ENCODE results near the gene OLFML1. TPM values are rescaled to one million over a fixed set of nuclear protein-coding genes. Genes with fewer than 3 reads are reported as not detected.

Gene OLFML1
- total and polyA plus RNA-seq, 2 of the 13 experiments (the other 11 are each of a cell fraction or from before 2014, with no cell fraction given): 0.89 to 0.90 TPM

- TF ChIP-seq ZBTB25 (CRISPR knock-in tag; IDR thresholded peaks at IDR 0.05): no peak
- TF ChIP-seq XRCC5 (optimal IDR thresholded peaks at IDR 0.05; ENCODE audit: low read length): no peak
- TF ChIP-seq HOMEZ (CRISPR knock-in tag; IDR thresholded peaks at IDR 0.05; ENCODE audit: low read depth): no peak
- no peak for TF ChIP-seq SPEN (CRISPR knock-in tag; IDR thresholded peaks at IDR 0.05; ENCODE audit: low read depth)
- TF ChIP-seq FLYWCH1 (CRISPR knock-in tag; IDR thresholded peaks at IDR 0.05): no peak
- no peak for TF ChIP-seq MED8 (CRISPR knock-in tag; IDR thresholded peaks at IDR 0.05; ENCODE audit: insufficient replicate concordance)
Observed at GRCh38 chr11:7549681-7550080, 64.4 kb downstream of the OLFML1 start (continued).

GRCh38 chr11:7551571-7551970, 66.3 kb downstream of the OLFML1 start:
- 97% methylated on average over 1 of the region's 1 CpG for WGBS (ENCODE audit: low lambda C conversion rate)
- intact Hi-C loops (cut with micrococcal nuclease; ENCODE audit: unreplicated experiment): no loop called here
- Histone ChIP-seq H3K36me3 (replicated peaks in 1 of 2; ENCODE audit: control insufficient read depth in 1 of 2, insufficient read depth in 2 of 2, low read length in 2 of 2) (peaks cover 0 to 6% of the 10 kb centered on the region in 2 experiments; a peak in 1 of 5 replicates), H4K20me1 (ENCODE audit: insufficient read depth, low read length) (no peaks in the 10 kb centered on the region), H3K79me2 (ENCODE audit: insufficient read depth, low read length) (no peaks in the 10 kb centered on the region), H3K4me3 (replicated peaks in 1 of 3; ENCODE audit: insufficient read depth in 1 of 3, low read depth in 2 of 3, low read length in 3 of 3) (no peak overlapping the region), H3K27ac (ENCODE audit: extremely low read length, insufficient read depth, low read length) (no peak overlapping the region), H3K4me1 (ENCODE audit: insufficient read depth, low read length) (peaks cover 20% of the 10 kb centered on the region), H3K27me3 (ENCODE audit: control insufficient read depth in 1 of 2, insufficient read depth in 2 of 2, low read length in 2 of 2) (no peaks in the 10 kb centered on the region; a peak in 1 of 5 replicates), H3K9me3 (ENCODE audit: low read length) (no peaks in the 10 kb centered on the region), H2AFZ (ENCODE audit: low read length) (no peak overlapping the region), H3K9ac (ENCODE audit: insufficient read depth, low read depth, low read length) (no peak overlapping the region), H3K4me2 (ENCODE audit: low read depth, low read length) (no peak overlapping the region)
- ATAC-seq (no peak), FAIRE-seq (no peak), DNase-seq (ENCODE audit: low spot score) (no peak)
- ChIA-PET POLR2A (no interaction called here), CTCF (ENCODE audit: low intra/inter-chr PET ratio, low total read pairs) (no interaction called here)
- TF ChIP-seq ZNF101 (CRISPR knock-in tag; IDR thresholded peaks at IDR 0.05; ENCODE audit: borderline replicate concordance, low read depth): no peak
- no peak for TF ChIP-seq ELF3 (CRISPR knock-in tag; IDR thresholded peaks at IDR 0.05)
- no peak for TF ChIP-seq ZNF441 (CRISPR knock-in tag; IDR thresholded peaks at IDR 0.05; ENCODE audit: borderline replicate concordance)
- no peak for TF ChIP-seq NFE2L2 (IDR thresholded peaks at IDR 0.05; ENCODE audit: low read length)
- TF ChIP-seq ZBTB34 (CRISPR knock-in tag; IDR thresholded peaks at IDR 0.05): no peak
- TF ChIP-seq ZZZ3 (CRISPR knock-in tag; IDR thresholded peaks at IDR 0.05; ENCODE audit: borderline replicate concordance): no peak
- no peak for TF ChIP-seq KAT8 (CRISPR knock-in tag; IDR thresholded peaks at IDR 0.05)
- no peak for TF ChIP-seq MATR3 (CRISPR knock-in tag; IDR thresholded peaks at IDR 0.05)
- TF ChIP-seq ZSCAN29 (CRISPR knock-in tag; conservative IDR thresholded peaks at IDR 0.05): no peak
- TF ChIP-seq SMYD3 (CRISPR knock-in tag; IDR thresholded peaks at IDR 0.05): no peak
- TF ChIP-seq NCOA1 (CRISPR knock-in tag; IDR thresholded peaks at IDR 0.05): no peak
- TF ChIP-seq CENPT (CRISPR knock-in tag; IDR thresholded peaks at IDR 0.05; ENCODE audit: low read depth): no peak
- BruUV-seq (replicated peaks): no TSS peak
- in situ Hi-C loops (cut with HindIII; ENCODE audit: extremely low pct_ligation_motif_present, low pct_unique_long_range_greater_than_20kb): no loop called here

Measured in HepG2 (cell line).